HepG2 (cell line): Measurements from ENCODE around the gene CMTM2. TPM values are rescaled to one million over a fixed set of nuclear protein-coding genes. Genes with fewer than 3 reads are reported as not detected.

Experiments
- CBFB ChIP-seq: sonication (generic); formaldehyde crosslinking; IDR thresholded peaks from 2 replicates; pipeline ENCODE4 v1.4.0; 2020; ENCODE audit warnings: missing genetic modification reagents
- GPN1 ChIP-seq: sonication (generic); formaldehyde crosslinking; IDR thresholded peaks from 2 replicates; pipeline ENCODE4 v1.5.1; 2020; ENCODE audit warnings: missing genetic modification reagents, borderline replicate concordance
- HINFP ChIP-seq: sonication (generic); formaldehyde crosslinking; IDR thresholded peaks from 2 replicates; pipeline ENCODE4 v1.4.0; 2020; ENCODE audit warnings: low read depth, mild to moderate bottlenecking, missing genetic modification reagents
- IRF9 ChIP-seq: sonication (generic); formaldehyde crosslinking; IDR thresholded peaks from 2 replicates; pipeline ENCODE4 v1.8.0; 2022; ENCODE audit warnings: missing genetic modification reagents, mild to moderate bottlenecking, borderline replicate concordance
- MAFK ChIP-seq, 2 experiments: IDR thresholded peaks in 1 of 2; conservative IDR thresholded peaks in 1 of 2; 2 replicates each; pipeline ENCODE4 v1.6.1; 2011; ENCODE audit warnings: improper control_type of control experiment in 2 of 2, low read length in 2 of 2
- MAZ ChIP-seq, 2 experiments: sonication (generic) in 1 of 2; formaldehyde crosslinking in 1 of 2; IDR thresholded peaks; 2 replicates each; pipeline versions ENCODE4 v1.5.0 to v1.6.1; 2012 to 2020; ENCODE audit warnings: low read depth in 2 of 2, mild to moderate bottlenecking in 2 of 2, borderline replicate concordance in 1 of 2, improper control_type of control experiment in 1 of 2, low read length in 1 of 2, missing genetic modification reagents in 1 of 2, moderate library complexity in 1 of 2
- PHF5A ChIP-seq: IDR thresholded peaks from one replicate; pipeline ENCODE4 v1.6.1; 2018; ENCODE audit warnings: low read depth, missing genetic modification reagents; ENCODE audit not compliant: unreplicated experiment
- RFX5 ChIP-seq: IDR thresholded peaks from 2 replicates; pipeline ENCODE4 v1.6.1; 2011; ENCODE audit warnings: low read depth, low read length, improper control_type of control experiment
- SOX13 ChIP-seq, 3 experiments: fragments of 450-650 bp in 1 of 3; sonication (generic) in 1 of 3; formaldehyde crosslinking in 1 of 3; IDR thresholded peaks in 2 of 3; conservative IDR thresholded peaks in 1 of 3; 2 replicates each; pipeline versions ENCODE4 v1.5.0 to v1.6.1; 2016 to 2020; ENCODE audit warnings: antibody characterized with exemption in 1 of 3, mild to moderate bottlenecking in 1 of 3, missing compliant biosample characterization in 1 of 3, missing genetic modification reagents in 1 of 3, moderate library complexity in 1 of 3
- TOPORS ChIP-seq: sonication (generic); formaldehyde crosslinking; IDR thresholded peaks from 2 replicates; pipeline ENCODE4 v1.8.0; 2023; ENCODE audit warnings: mild to moderate bottlenecking, missing genetic modification reagents
- TRAFD1 ChIP-seq: sonication (generic); formaldehyde crosslinking; IDR thresholded peaks from 2 replicates; pipeline ENCODE4 v1.5.1; 2020; ENCODE audit warnings: missing genetic modification reagents, mild to moderate bottlenecking, borderline replicate concordance
- ZBTB3 ChIP-seq: sonication (generic); formaldehyde crosslinking; IDR thresholded peaks from 2 replicates; pipeline ENCODE4 v1.4.0; 2020; ENCODE audit warnings: low read depth, mild to moderate bottlenecking, moderate library complexity, missing genetic modification reagents, borderline replicate concordance
- ZNF12 ChIP-seq: sonication (generic); formaldehyde crosslinking; IDR thresholded peaks from 2 replicates; pipeline ENCODE4 v1.5.0; 2020; ENCODE audit warnings: missing genetic modification reagents
- ZNF274 ChIP-seq: sonication (generic); formaldehyde crosslinking; IDR thresholded peaks from 2 replicates; pipeline ENCODE4 v1.5.1; 2020; ENCODE audit warnings: mild to moderate bottlenecking, missing genetic modification reagents
- ZNF740 ChIP-seq: sonication (generic); formaldehyde crosslinking; IDR thresholded peaks from 2 replicates; pipeline ENCODE4 v1.4.0; 2020; ENCODE audit warnings: missing genetic modification reagents
- polyA plus RNA-seq, 8 experiments: library from polyadenylated mRNA; depleted of rRNA in 3 of 8; stranded (reverse) in 7 of 8; unstranded in 1 of 8; fragments of >200 nt; fragmentation: Illumina TruSeq in 4 of 8; extraction: Trizol in 4 of 8; gene quantifications; 2 replicates each; pipeline versions ENCODE4 v1.2.1 to v1.2.3, GENCODE V29; 2011 to 2016; ENCODE audit warnings: low read depth in 4 of 8, missing spikeins in 1 of 8, mixed read lengths in 1 of 8; ENCODE audit not compliant: insufficient read depth in 1 of 8
- total RNA-seq, 5 experiments: library from RNA; depleted of rRNA; stranded (reverse); fragments of >200 nt; fragmentation: Illumina TruSeq; extraction: Trizol; gene quantifications; 2 replicates each; pipeline ENCODE4 v1.2.3, GENCODE V29; 2016; ENCODE audit warnings: low read depth in 1 of 5

CMTM2 gene
- total and polyA plus RNA-seq, 2 of the 13 experiments (the other 11 are each of a cell fraction or from before 2014, with no cell fraction given): not detected

- peak; percentile 61 for TF ChIP-seq ZNF12 (CRISPR knock-in tag)
- TF ChIP-seq ZBTB3: no peak
- peak; percentile 43 for TF ChIP-seq PHF5A
- TF ChIP-seq IRF9 (CRISPR knock-in tag): no peak
- TF ChIP-seq ZNF274 (CRISPR knock-in tag): peak; percentile 98
- peak; percentile 59; the same call in 1 of the 2 replicates for TF ChIP-seq TOPORS (CRISPR knock-in tag)
- no peak for TF ChIP-seq SOX13 (IDR thresholded peaks at IDR 0.05)
- TF ChIP-seq SOX13 (CRISPR knock-in tag; conservative IDR thresholded peaks at IDR 0.05 in 1 of 2, IDR thresholded peaks at IDR 0.05 in 1 of 2): peak; percentile 48 to 58; a peak in 1 of 4 replicates
- no peak; the same call in 1 of the 2 replicates for TF ChIP-seq ZNF740 (CRISPR knock-in tag)
- TF ChIP-seq GPN1 (CRISPR knock-in tag): no peak
- peak; percentile 85 for TF ChIP-seq HINFP (CRISPR knock-in tag)
- 0 out of 2 replicates have a peak, but pooled peaks have one; percentile 45 for TF ChIP-seq MAZ (IDR thresholded peaks at IDR 0.05; ENCODE audit: borderline replicate concordance, low read depth, low read length)
- TF ChIP-seq MAZ (CRISPR knock-in tag; IDR thresholded peaks at IDR 0.05; ENCODE audit: low read depth): peak; percentile 77; the same call in 1 of the 2 replicates
- peak; percentile 96 for TF ChIP-seq CBFB (CRISPR knock-in tag)
- no peak for TF ChIP-seq RFX5
- TF ChIP-seq TRAFD1 (CRISPR knock-in tag): no peak
- TF ChIP-seq MAFK (conservative IDR thresholded peaks at IDR 0.05 in 1 of 2, IDR thresholded peaks at IDR 0.05 in 1 of 2; ENCODE audit: low read length in 2 of 2): no peak
Observed at GRCh38 chr16:66608241-66609138, 29.2 kb downstream of the CMTM2 start (continued).
